ENCODE data around the gene PDIA6.

The PDIA6 gene

GRCh38 chr2:10778724-10779115, 33.9 kb downstream of the PDIA6 start:
- DNase-seq, result no peak

GRCh38 chr2:10777842-10778723, 34.5 kb downstream of the PDIA6 start:
- DNase-seq, result no peak

- no peak for DNase-seq
These were observed 35.3 kb downstream of the PDIA6 start for GRCh38 chr2:10777111-10777841.

- no peak for DNase-seq
These were observed 36.2 kb downstream of the PDIA6 start for GRCh38 chr2:10776231-10776977.

GRCh38 chr2:10775831-10776230, 36.8 kb downstream of the PDIA6 start:
- no peak for DNase-seq

- no peak for DNase-seq
These were observed 37.4 kb downstream of the PDIA6 start for GRCh38 chr2:10775021-10775780.

GRCh38 chr2:10774394-10774793, 38.2 kb downstream of the PDIA6 start:
- no peak for DNase-seq

GRCh38 chr2:10773821-10774341, 38.7 kb downstream of the PDIA6 start:
- DNase-seq, result no peak

- no peak for DNase-seq
These were observed 39.7 kb downstream of the PDIA6 start for GRCh38 chr2:10772868-10773215.

GRCh38 chr2:10772201-10772867, 40.3 kb downstream of the PDIA6 start:
- DNase-seq, result no peak

- no peak for DNase-seq
These were observed 40.8 kb downstream of the PDIA6 start for GRCh38 chr2:10771786-10772185.

GRCh38 chr2:10770956-10771750, 41.4 kb downstream of the PDIA6 start:
- no peak for DNase-seq

GRCh38 chr2:10768063-10768507, 44.5 kb downstream of the PDIA6 start:
- DNase-seq, result no peak

- no peak for DNase-seq
These were observed 46.7 kb downstream of the PDIA6 start for GRCh38 chr2:10765914-10766313.

GRCh38 chr2:10765461-10765860, 47.1 kb downstream of the PDIA6 start:
- DNase-seq, result no peak

- no peak for DNase-seq
These were observed 47.7 kb downstream of the PDIA6 start for GRCh38 chr2:10764896-10765295.

- no peak for DNase-seq
These were observed 48.3 kb downstream of the PDIA6 start for GRCh38 chr2:10764096-10764785.

- no peak for DNase-seq
These were observed 49.2 kb downstream of the PDIA6 start for GRCh38 chr2:10763461-10763800.

- no peak for DNase-seq
These were observed 49.7 kb downstream of the PDIA6 start for GRCh38 chr2:10762651-10763460.

GRCh38 chr2:10761591-10761990, 51.0 kb downstream of the PDIA6 start:
- no peak for DNase-seq
